C4-2B (cell line): ENCODE measurements around the gene SGCE.

Experiments used
- ZFX ChIP-seq: fragments of 450-650 bp; IDR thresholded peaks from 2 replicates; pipeline ENCODE4 v1.6.1; 2017
- TF ChIP-seq, protein P1 (sequence below): fragments of 450-650 bp; conservative IDR thresholded peaks from 2 replicates; pipeline ENCODE4 v1.5.1; 2017; ENCODE audit warnings: mild to moderate bottlenecking

DNA sequence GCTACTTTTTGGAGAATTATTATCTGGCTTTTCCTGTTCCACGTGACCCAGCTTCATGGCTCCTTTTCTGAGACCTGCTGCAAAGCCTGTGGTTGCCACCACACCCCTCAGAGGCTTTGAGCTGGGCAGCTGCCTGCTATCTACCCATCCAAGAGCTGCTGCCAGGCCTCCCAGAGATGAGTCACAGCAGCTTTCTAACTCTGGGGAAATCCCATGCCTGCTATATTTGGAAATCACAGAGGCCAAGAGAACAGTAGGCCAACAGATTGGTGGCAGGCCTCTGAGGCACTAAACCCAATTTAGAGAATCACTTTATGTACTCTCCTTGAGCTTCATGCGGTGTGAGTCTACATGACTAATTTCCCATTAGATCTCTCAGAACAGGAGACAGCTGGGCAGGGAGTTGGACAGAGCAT lies 35.2 kb downstream of the SGCE start:
- TF ChIP-seq, protein P1, sequence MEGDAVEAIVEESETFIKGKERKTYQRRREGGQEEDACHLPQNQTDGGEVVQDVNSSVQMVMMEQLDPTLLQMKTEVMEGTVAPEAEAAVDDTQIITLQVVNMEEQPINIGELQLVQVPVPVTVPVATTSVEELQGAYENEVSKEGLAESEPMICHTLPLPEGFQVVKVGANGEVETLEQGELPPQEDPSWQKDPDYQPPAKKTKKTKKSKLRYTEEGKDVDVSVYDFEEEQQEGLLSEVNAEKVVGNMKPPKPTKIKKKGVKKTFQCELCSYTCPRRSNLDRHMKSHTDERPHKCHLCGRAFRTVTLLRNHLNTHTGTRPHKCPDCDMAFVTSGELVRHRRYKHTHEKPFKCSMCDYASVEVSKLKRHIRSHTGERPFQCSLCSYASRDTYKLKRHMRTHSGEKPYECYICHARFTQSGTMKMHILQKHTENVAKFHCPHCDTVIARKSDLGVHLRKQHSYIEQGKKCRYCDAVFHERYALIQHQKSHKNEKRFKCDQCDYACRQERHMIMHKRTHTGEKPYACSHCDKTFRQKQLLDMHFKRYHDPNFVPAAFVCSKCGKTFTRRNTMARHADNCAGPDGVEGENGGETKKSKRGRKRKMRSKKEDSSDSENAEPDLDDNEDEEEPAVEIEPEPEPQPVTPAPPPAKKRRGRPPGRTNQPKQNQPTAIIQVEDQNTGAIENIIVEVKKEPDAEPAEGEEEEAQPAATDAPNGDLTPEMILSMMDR = no peak
- TF ChIP-seq ZFX = no peak
